A673 (cell line): ENCODE measurements around the gene MYEOV. TPM values are rescaled to one million over a fixed set of nuclear protein-coding genes. Genes with fewer than 3 reads are reported as not detected.

Source experiments
- BruUV-seq: library from RNA; stranded (reverse); fragments of 400-500 nt; replicated peaks from 2 replicates; lab custom pipeline; 2021; lab: Mats Ljungman, UMichigan
- CTCF ChIA-PET: fragments of 300-600 bp; sonication (Branson Sonifier 250); formaldehyde crosslinking; loops from one replicate; lab custom pipeline; 2022; ENCODE audit warnings: antibody characterized with exemption; lab: Charles Lee
- POLR2A ChIA-PET: fragments of 300-600 bp; sonication (Branson Sonifier 250); formaldehyde crosslinking; loops from one replicate; lab custom pipeline; 2022; ENCODE audit warnings: antibody characterized with exemption; ENCODE audit not compliant: low non-redundant PET; lab: Charles Lee
- DNase-seq: peaks from one replicate; pipeline ENCODE4 v3.0.0-alpha.2; 2015; ENCODE audit warnings: low spot score
- H3K27ac ChIP-seq: fragments of 200-600 bp; sonication (generic); 2 replicates; pipeline ENCODE4 v1.5.1; 2016; ENCODE audit warnings: mixed run types, low read depth, mild to moderate bottlenecking, mixed read lengths, antibody characterized with exemption, low read length; ENCODE audit not compliant: poor library complexity, severe bottlenecking
- H3K27me3 ChIP-seq: fragments of 200-600 bp; sonication (generic); replicated peaks from 2 replicates; pipeline ENCODE4 v1.6.1; 2017; ENCODE audit warnings: mixed run types, low read depth, mild to moderate bottlenecking, mixed read lengths, antibody characterized with exemption, low read length; ENCODE audit not compliant: insufficient read depth, poor library complexity
- H3K36me3 ChIP-seq: fragments of 200-600 bp; sonication (generic); 2 replicates; pipeline ENCODE4 v1.6.1; 2016; ENCODE audit warnings: mixed run types, mild to moderate bottlenecking, mixed read lengths, antibody characterized with exemption, low read length; ENCODE audit not compliant: insufficient read depth, poor library complexity, severe bottlenecking
- H3K4me1 ChIP-seq: fragments of 200-600 bp; sonication (generic); 2 replicates; pipeline ENCODE4 v1.6.1; 2017; ENCODE audit warnings: mixed run types, mild to moderate bottlenecking, mixed read lengths, antibody characterized with exemption, low read length; ENCODE audit not compliant: insufficient read depth, poor library complexity, severe bottlenecking
- H3K4me3 ChIP-seq: fragments of 200-600 bp; sonication (generic); 2 replicates; pipeline ENCODE4 v1.5.1; 2016; ENCODE audit warnings: low read depth, mixed run types, mild to moderate bottlenecking, mixed read lengths, low read length; ENCODE audit not compliant: poor library complexity, severe bottlenecking
- H3K9me3 ChIP-seq: fragments of 200-600 bp; sonication (generic); 2 replicates; pipeline ENCODE4 v1.6.1; 2016; ENCODE audit warnings: mixed run types, low read depth, mild to moderate bottlenecking, mixed read lengths, antibody characterized with exemption, low read length; ENCODE audit not compliant: poor library complexity, severe bottlenecking
- CTCF ChIP-seq: fragments of 300-800, 200-600 bp; sonication (generic); conservative IDR thresholded peaks from 2 replicates; pipeline ENCODE4 v1.5.1; 2017; ENCODE audit warnings: low read depth, mild to moderate bottlenecking, antibody characterized with exemption, low read length, moderate library complexity, mixed read lengths
- EZH2 ChIP-seq: fragments of 200-600 bp; sonication (generic); IDR thresholded peaks from 2 replicates; pipeline ENCODE4 v1.6.1; 2017; ENCODE audit warnings: borderline replicate concordance, low read depth, mild to moderate bottlenecking, mixed read lengths, antibody characterized with exemption, low read length; ENCODE audit not compliant: poor library complexity, severe bottlenecking
- intact Hi-C: fragments of 100-400 bp; cut with micrococcal nuclease; formaldehyde crosslinking; loops from one replicate; pipeline ENCODE4 v1.10.0; 2022; ENCODE audit not compliant: unreplicated experiment
- total RNA-seq: library from RNA; stranded (reverse); gene quantifications from 2 replicates; pipeline ENCODE4 v1.2.3, GENCODE V29; 2021

MYEOV gene
- total RNA-seq, 1 experiment from 2014 or later = 174 TPM

- Histone ChIP-seq H3K27ac (peak overlapping the region; percentile 28), H3K4me1 (peaks cover 36% of the 10 kb centered on the region), H3K27me3 (no peaks in the 10 kb centered on the region), H3K36me3 (peaks cover 5% of the 10 kb centered on the region), H3K9me3 (peaks cover 4% of the 10 kb centered on the region), H3K4me3 (no peak overlapping the region)
- no peak for DNase-seq
- ChIA-PET POLR2A (no interaction called here), CTCF (no interaction called here)
- TF ChIP-seq EZH2 (no peak), CTCF (no peak)
- BruUV-seq = no TSS peak
- intact Hi-C loops = no loop called here
Observed at GRCh38 chr11:69330330-69330729, 36.4 kb downstream of the MYEOV start.

- H3K36me3 ChIP-seq = no peaks in the 10 kb centered on the region
- no peak for TF ChIP-seq EZH2
- TF ChIP-seq CTCF = no peak
- peaks cover 4% of the 10 kb centered on the region for H3K9me3 ChIP-seq
- intact Hi-C loops = no loop called here
- BruUV-seq = no TSS peak
- no peak overlapping the region for H3K27ac ChIP-seq
- DNase-seq = no peak
- ChIA-PET POLR2A (no interaction called here), CTCF (no interaction called here)
- peaks cover 41% of the 10 kb centered on the region for H3K4me1 ChIP-seq
- H3K27me3 ChIP-seq = no peaks in the 10 kb centered on the region
- no peak overlapping the region for H3K4me3 ChIP-seq
Observed at GRCh38 chr11:69333149-69333710, 39.3 kb downstream of the MYEOV start.

GRCh38 chr11:69333879-69334278, 39.9 kb downstream of the MYEOV start:
- ChIA-PET CTCF (no interaction called here), POLR2A (no interaction called here)
- peaks cover 41% of the 10 kb centered on the region for H3K4me1 ChIP-seq
- H3K4me3 ChIP-seq = no peak overlapping the region
- H3K27ac ChIP-seq = peak overlapping the region; percentile 34
- intact Hi-C loops = no loop called here
- peaks cover 4% of the 10 kb centered on the region for H3K9me3 ChIP-seq
- H3K36me3 ChIP-seq = no peaks in the 10 kb centered on the region
- no peaks in the 10 kb centered on the region for H3K27me3 ChIP-seq
- TF ChIP-seq EZH2 (no peak), CTCF (no peak)
- no TSS peak for BruUV-seq
- no peak for DNase-seq
